K562 (cell line): ENCODE results near the gene UBE2O. TPM values are rescaled to one million over a fixed set of nuclear protein-coding genes. Genes with fewer than 3 reads are reported as not detected.

Source experiments
- ATAC-seq: fragments of 200-7000 bp; cut with Tn5 transposase; 3 replicates; pipeline ENCODE4 v1.9.1; 2020; ENCODE audit warnings: moderate library complexity
- BruUV-seq: library from RNA; stranded (reverse); fragments of 400-500 nt; replicated peaks from 2 replicates; lab custom pipeline; 2021; lab: Mats Ljungman, UMichigan
- CTCF ChIA-PET: fragments of 300-600 bp; formaldehyde crosslinking; extraction: SDS; loops from one replicate; lab custom pipeline; 2021; ENCODE audit warnings: low intra/inter-chr PET ratio; lab: Yijun Ruan, JAX
- POLR2A ChIA-PET: fragments of 300-600, 350-650 bp; sonication (Branson Sonifier 250); formaldehyde crosslinking; extraction: SDS; loops from one replicate; lab custom pipeline; 2021; ENCODE audit warnings: antibody characterized with exemption, inconsistent platforms; lab: Yijun Ruan, JAX
- DNase-seq, 4 experiments: peaks; one replicate each; pipeline versions ENCODE4 v3.0.0 to v3.0.0-alpha.2; 2011 to 2018; ENCODE audit warnings: low spot score in 3 of 4, mixed read lengths in 3 of 4; ENCODE audit errors: extremely low read depth in 1 of 4
- FAIRE-seq: peaks from 2 replicates; lab custom pipeline; 2011; peaks lifted over from hg19 to GRCh38; lab: Jason Lieb, UNC
- H2AFZ ChIP-seq: 2 replicates; pipeline ENCODE4 v1.6.0; 2011; ENCODE audit warnings: low read depth, low read length, control low read depth, inconsistent platforms
- H3K27ac ChIP-seq: fragments of 200-600 bp; 3 replicates; pipeline ENCODE4 v1.8.0; 2011; ENCODE audit warnings: low read depth, mild to moderate bottlenecking, control low read depth, inconsistent platforms, low read length, moderate library complexity, mixed read lengths; ENCODE audit errors: extremely low read depth
- H3K27me3 ChIP-seq, 2 experiments: fragments of 300-600 bp in 1 of 2; 2 replicates in 1 of 2; 3 replicates in 1 of 2; pipeline versions ENCODE4 v1.6.0 to v1.8.0; 2011; ENCODE audit warnings: inconsistent platforms in 2 of 2, low read length in 2 of 2, mild to moderate bottlenecking in 1 of 2, mixed read lengths in 1 of 2, moderate library complexity in 1 of 2; ENCODE audit not compliant: control insufficient read depth in 2 of 2, insufficient read depth in 2 of 2
- H3K36me3 ChIP-seq: fragments of 300-600 bp; 3 replicates; pipeline ENCODE4 v1.8.0; 2011; ENCODE audit warnings: mild to moderate bottlenecking, low read length, inconsistent platforms; ENCODE audit not compliant: control insufficient read depth, insufficient read depth
- H3K4me1 ChIP-seq, 2 experiments: fragments of 200-600 bp in 1 of 2; replicated peaks in 1 of 2; 2 replicates in 1 of 2; 3 replicates in 1 of 2; pipeline versions ENCODE4 v1.5.1 to v1.8.0; 2011; ENCODE audit warnings: inconsistent platforms in 2 of 2, low read length in 2 of 2, mild to moderate bottlenecking in 1 of 2, mixed read lengths in 1 of 2, moderate library complexity in 1 of 2; ENCODE audit not compliant: control insufficient read depth in 2 of 2, insufficient read depth in 2 of 2
- H3K4me2 ChIP-seq: 2 replicates; pipeline ENCODE4 v1.6.1; 2011; ENCODE audit warnings: low read length, control low read depth, inconsistent platforms, mixed read lengths; ENCODE audit not compliant: insufficient read depth
- H3K4me3 ChIP-seq: fragments of 200-600 bp; sonication (generic), shearing (Covaris generic); 2 replicates; pipeline ENCODE4 v1.5.1; 2016; ENCODE audit warnings: control low read depth, inconsistent platforms
- H3K79me2 ChIP-seq: fragments of 200-600 bp; 3 replicates; pipeline ENCODE4 v1.8.0; 2011; ENCODE audit warnings: low read length, inconsistent platforms; ENCODE audit not compliant: control insufficient read depth, insufficient read depth
- H3K9ac ChIP-seq, 2 experiments: 2 replicates each; pipeline versions ENCODE4 v1.6.0 to v1.6.1; 2011; ENCODE audit warnings: low read depth in 2 of 2, low read length in 2 of 2, control low read depth in 1 of 2, inconsistent platforms in 1 of 2, mild to moderate bottlenecking in 1 of 2, mixed read lengths in 1 of 2; ENCODE audit not compliant: insufficient read depth in 1 of 2
- H3K9me1 ChIP-seq: one replicate; pipeline ENCODE4 v1.6.0; 2011; ENCODE audit warnings: inconsistent platforms, mild to moderate bottlenecking, low read length, moderate library complexity; ENCODE audit not compliant: control insufficient read depth, insufficient read depth
- H3K9me3 ChIP-seq: replicated peaks from 2 replicates; pipeline ENCODE4 v1.5.1; 2011; ENCODE audit warnings: low read depth, low read length, inconsistent platforms; ENCODE audit not compliant: control insufficient read depth, insufficient read depth
- H4K20me1 ChIP-seq: replicated peaks from 2 replicates; pipeline ENCODE4 v1.6.1; 2011; ENCODE audit warnings: low read length, inconsistent platforms, mixed read lengths; ENCODE audit not compliant: control insufficient read depth, insufficient read depth
- ARNT ChIP-seq, 2 experiments: fragments of 450-650 bp; IDR thresholded peaks; 2 replicates each; pipeline ENCODE4 v1.6.1; 2016; ENCODE audit warnings: mild to moderate bottlenecking in 1 of 2
- BMI1 ChIP-seq: fragments of 150-350 bp; IDR thresholded peaks from 2 replicates; pipeline ENCODE4 v1.6.1; 2014; ENCODE audit warnings: low read length
- CBX3 ChIP-seq, 2 experiments: IDR thresholded peaks; 1 replicate in 1 of 2; 2 replicates in 1 of 2; pipeline ENCODE4 v1.6.1; 2012; ENCODE audit warnings: inconsistent platforms in 2 of 2, low read length in 2 of 2, borderline replicate concordance in 1 of 2, control low read depth in 1 of 2
- MEIS2 ChIP-seq: fragments of 450-650 bp; IDR thresholded peaks from 2 replicates; pipeline ENCODE4 v1.6.1; 2014; ENCODE audit warnings: mild to moderate bottlenecking; ENCODE audit not compliant: partially characterized antibody
- MNT ChIP-seq, 2 experiments: fragments of 450-650 bp; conservative IDR thresholded peaks; 2 replicates each; pipeline ENCODE4 v1.6.1; 2017; ENCODE audit warnings: mild to moderate bottlenecking in 2 of 2, moderate library complexity in 2 of 2
- NELFE ChIP-seq: IDR thresholded peaks from 2 replicates; pipeline ENCODE4 v1.6.1; 2011; ENCODE audit warnings: mild to moderate bottlenecking; ENCODE audit not compliant: insufficient read depth, insufficient read length
- NRF1 ChIP-seq, 2 experiments: fragments of 450-650 bp; IDR thresholded peaks in 1 of 2; conservative IDR thresholded peaks in 1 of 2; 2 replicates each; pipeline ENCODE4 v1.6.1; 2014; ENCODE audit warnings: mild to moderate bottlenecking in 2 of 2
- PHF21A ChIP-seq: fragments of 450-650 bp; IDR thresholded peaks from 2 replicates; pipeline ENCODE4 v1.6.1; 2017; ENCODE audit warnings: low read depth, borderline replicate concordance
- RAD21 ChIP-seq, 2 experiments: fragments of 250-450 bp in 1 of 2; fragments of 450-650 bp in 1 of 2; sonication (Bioruptor Pico) in 1 of 2; formaldehyde crosslinking in 1 of 2; IDR thresholded peaks in 1 of 2; conservative IDR thresholded peaks in 1 of 2; 2 replicates each; pipeline versions ENCODE4 v1.4.0 to v1.8.0; 2020 to 2022; ENCODE audit warnings: mild to moderate bottlenecking in 2 of 2, moderate library complexity in 1 of 2
- SOX6 ChIP-seq: fragments of 450-650 bp; IDR thresholded peaks from 2 replicates; pipeline ENCODE4 v1.6.1; 2014; ENCODE audit warnings: mild to moderate bottlenecking
- TCF3 ChIP-seq: sonication (generic); formaldehyde crosslinking; IDR thresholded peaks from 2 replicates; pipeline ENCODE4 v1.4.0; 2020; ENCODE audit warnings: mild to moderate bottlenecking, missing genetic modification reagents
- TRIM28 ChIP-seq: fragments of 450-650 bp; IDR thresholded peaks from 2 replicates; pipeline ENCODE4 v1.6.1; 2017
- UBTF ChIP-seq, 2 experiments: IDR thresholded peaks; 2 replicates each; pipeline ENCODE4 v1.6.1; 2012; ENCODE audit warnings: improper control_type of control experiment in 2 of 2, low read depth in 2 of 2, low read length in 2 of 2, borderline replicate concordance in 1 of 2
- USF2 ChIP-seq: sonication (generic); formaldehyde crosslinking; IDR thresholded peaks from 2 replicates; pipeline ENCODE4 v1.5.0; 2020; ENCODE audit warnings: missing genetic modification reagents
- ZNF551 ChIP-seq: fragments of 250-450 bp; sonication (Bioruptor Pico); IDR thresholded peaks from 2 replicates; pipeline ENCODE4 v1.5.0; 2021; ENCODE audit warnings: mild to moderate bottlenecking, moderate library complexity
- WGBS: fragments of 100-300 bp; shearing (Covaris generic); methylation state at CpG from one replicate; pipeline ENCODE4 v1.1.6; 2016; ENCODE audit warnings: low coverage, mixed read lengths; ENCODE audit not compliant: insufficient coverage; ENCODE audit errors: missing lambda C conversion rate; 5-methylcytosine and 5-hydroxymethylcytosine counted together
- in situ Hi-C: fragments of 300-500 bp; cut with MboI; formaldehyde crosslinking; loops from 4 replicates; pipeline ENCODE4 v1.15.0; 2018; ENCODE audit warnings: inconsistent platforms, mixed read lengths
- intact Hi-C: fragments of 100-400 bp; cut with micrococcal nuclease; formaldehyde crosslinking; loops from 2 replicates; pipeline ENCODE4 v1.14.2; 2022
- polyA plus RNA-seq, 8 experiments: library from polyadenylated mRNA; depleted of rRNA in 4 of 8; stranded (reverse) in 5 of 8; unstranded in 3 of 8; fragments of >200 nt; fragmentation: Nextera tagmentation in 2 of 8; fragmentation: Illumina TruSeq in 1 of 8; extraction: Ambion mirVana in 2 of 8; extraction: Trizol in 1 of 8; gene quantifications; 2 replicates each; pipeline versions ENCODE4 v1.2.1 to v1.2.3, GENCODE V29; 2011 to 2014; ENCODE audit warnings: inconsistent platforms in 1 of 8, missing spikeins in 1 of 8
- total RNA-seq, 7 experiments: library from RNA; depleted of rRNA in 6 of 7; stranded (reverse); fragments of >200 nt in 6 of 7; fragmentation: Illumina TruSeq in 2 of 7; extraction: Trizol in 2 of 7; gene quantifications; 2 replicates each; pipeline versions ENCODE4 v1.2.1 to v1.2.3, GENCODE V29; 2011 to 2021; ENCODE audit warnings: low replicate concordance in 1 of 7

Gene UBE2O
- total and polyA plus RNA-seq, 9 of the 15 experiments (the other 6 are each of a cell fraction or from before 2014, with no cell fraction given) = 1.6 to 39.7 (median 13.3) TPM

- peak; percentile 95 for FAIRE-seq
- H3K4me3 ChIP-seq = no peak overlapping the region
- BruUV-seq = no TSS peak
- peaks cover 8% of the 10 kb centered on the region for H3K9me1 ChIP-seq
- ChIA-PET CTCF (no interaction called here), POLR2A (interaction anchor here (0.7 to 3.6 kb wide), 10 partner anchors 9 to 231 kb away, joined by 3 to 22 read pairs (median 4); no protein-coding TSS in a partner anchor)
- H3K79me2 ChIP-seq = peaks cover 40% of the 10 kb centered on the region
- H3K36me3 ChIP-seq = peaks cover 35% of the 10 kb centered on the region; the same call in 2 of the 3 replicates
- 15% methylated on average over 20 of the region's 21 CpGs for WGBS
- DNase-seq = peak; percentile 83 to 94 (median 88)
- intact Hi-C loops (no loop called here), in situ Hi-C loops (no loop called here)
- no peaks in the 10 kb centered on the region for H3K27me3 ChIP-seq
- H2AFZ ChIP-seq = no peak overlapping the region
- H3K9me3 ChIP-seq = no peaks in the 10 kb centered on the region
- ATAC-seq = peak; percentile 98
- H3K9ac ChIP-seq = peak overlapping the region in 1 of 2 experiments; percentile 61; a peak in 2 of 4 replicates
- no peak overlapping the region for H3K27ac ChIP-seq
- H3K4me1 ChIP-seq = peaks cover 23 to 42% of the 10 kb centered on the region in 2 experiments
- H3K4me2 ChIP-seq = peak overlapping the region; percentile 6; the same call in 1 of the 2 replicates
- peaks cover 56% of the 10 kb centered on the region for H4K20me1 ChIP-seq
- peak in 1 of 2 experiments; percentile 40; a peak in 2 of 4 replicates for TF ChIP-seq MNT (conservative IDR thresholded peaks at IDR 0.05)
- no peak for TF ChIP-seq TRIM28
- TF ChIP-seq USF2 (CRISPR knock-in tag) = no peak
- no peak for TF ChIP-seq ARNT (IDR thresholded peaks at IDR 0.05)
- peak in 1 of 2 experiments; percentile 31; a peak in 2 of 4 replicates for TF ChIP-seq RAD21 (CRISPR knock-in tag; conservative IDR thresholded peaks at IDR 0.05 in 1 of 2, IDR thresholded peaks at IDR 0.05 in 1 of 2)
- peak; percentile 57; the same call in 1 of the 2 replicates for TF ChIP-seq PHF21A
- TF ChIP-seq TCF3 (CRISPR knock-in tag) = peak; percentile 87
- peak; percentile 14 for TF ChIP-seq MEIS2
- TF ChIP-seq ZNF551 (CRISPR knock-in tag) = no peak
- no peak for TF ChIP-seq BMI1
- TF ChIP-seq NELFE = no peak
- TF ChIP-seq CBX3 (IDR thresholded peaks at IDR 0.05; ENCODE audit: borderline replicate concordance in 1 of 2, low read length in 2 of 2) = 0 out of 3 replicates have a peak, but pooled peaks of 1 of the 2 experiments have one; percentile 60
- TF ChIP-seq UBTF (IDR thresholded peaks at IDR 0.05; ENCODE audit: borderline replicate concordance in 1 of 2, low read depth in 2 of 2, low read length in 2 of 2) = peak in 1 of 2 experiments; percentile 89; a peak in 2 of 4 replicates
- peak; percentile 68 for TF ChIP-seq SOX6
- 0 out of 4 replicates have a peak, but pooled peaks of 1 of the 2 experiments have one; percentile 15 for TF ChIP-seq NRF1 (conservative IDR thresholded peaks at IDR 0.05 in 1 of 2, IDR thresholded peaks at IDR 0.05 in 1 of 2)
Measured at GRCh38 chr17:76414334-76415295, 38.3 kb downstream of the UBE2O start.
